ENCODE results near the gene QSOX2. TPM values are rescaled to one million over a fixed set of nuclear protein-coding genes. Genes with fewer than 3 reads are reported as not detected.

QSOX2 gene
- total RNA-seq, 2 donors from 2014 or later = 8.8 to 22.7 TPM

DNA sequence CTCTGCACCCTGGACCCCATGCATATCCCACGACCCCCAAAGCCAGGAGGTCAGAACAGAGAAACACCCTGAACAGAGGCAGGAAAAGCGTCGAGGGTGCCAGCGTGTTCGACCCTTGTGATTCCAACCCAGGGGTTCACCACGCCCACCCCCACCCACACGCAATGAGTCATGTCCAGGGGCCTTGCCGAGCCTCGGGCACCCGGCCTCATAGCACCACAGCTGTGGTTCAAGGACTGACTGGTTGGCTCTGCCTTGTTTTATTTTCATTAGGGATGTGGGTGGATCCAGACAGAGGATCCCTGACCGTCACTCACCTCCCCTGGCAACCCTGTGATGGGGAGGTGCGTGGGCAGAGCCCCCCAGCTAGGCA, 9.5 kb upstream of the QSOX2 start:
- TF ChIP-seq, protein P1, sequence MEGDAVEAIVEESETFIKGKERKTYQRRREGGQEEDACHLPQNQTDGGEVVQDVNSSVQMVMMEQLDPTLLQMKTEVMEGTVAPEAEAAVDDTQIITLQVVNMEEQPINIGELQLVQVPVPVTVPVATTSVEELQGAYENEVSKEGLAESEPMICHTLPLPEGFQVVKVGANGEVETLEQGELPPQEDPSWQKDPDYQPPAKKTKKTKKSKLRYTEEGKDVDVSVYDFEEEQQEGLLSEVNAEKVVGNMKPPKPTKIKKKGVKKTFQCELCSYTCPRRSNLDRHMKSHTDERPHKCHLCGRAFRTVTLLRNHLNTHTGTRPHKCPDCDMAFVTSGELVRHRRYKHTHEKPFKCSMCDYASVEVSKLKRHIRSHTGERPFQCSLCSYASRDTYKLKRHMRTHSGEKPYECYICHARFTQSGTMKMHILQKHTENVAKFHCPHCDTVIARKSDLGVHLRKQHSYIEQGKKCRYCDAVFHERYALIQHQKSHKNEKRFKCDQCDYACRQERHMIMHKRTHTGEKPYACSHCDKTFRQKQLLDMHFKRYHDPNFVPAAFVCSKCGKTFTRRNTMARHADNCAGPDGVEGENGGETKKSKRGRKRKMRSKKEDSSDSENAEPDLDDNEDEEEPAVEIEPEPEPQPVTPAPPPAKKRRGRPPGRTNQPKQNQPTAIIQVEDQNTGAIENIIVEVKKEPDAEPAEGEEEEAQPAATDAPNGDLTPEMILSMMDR (IDR thresholded peaks at IDR 0.05) = no peak
- TF ChIP-seq POLR2A (IDR thresholded peaks at IDR 0.05) = no peak

DNA sequence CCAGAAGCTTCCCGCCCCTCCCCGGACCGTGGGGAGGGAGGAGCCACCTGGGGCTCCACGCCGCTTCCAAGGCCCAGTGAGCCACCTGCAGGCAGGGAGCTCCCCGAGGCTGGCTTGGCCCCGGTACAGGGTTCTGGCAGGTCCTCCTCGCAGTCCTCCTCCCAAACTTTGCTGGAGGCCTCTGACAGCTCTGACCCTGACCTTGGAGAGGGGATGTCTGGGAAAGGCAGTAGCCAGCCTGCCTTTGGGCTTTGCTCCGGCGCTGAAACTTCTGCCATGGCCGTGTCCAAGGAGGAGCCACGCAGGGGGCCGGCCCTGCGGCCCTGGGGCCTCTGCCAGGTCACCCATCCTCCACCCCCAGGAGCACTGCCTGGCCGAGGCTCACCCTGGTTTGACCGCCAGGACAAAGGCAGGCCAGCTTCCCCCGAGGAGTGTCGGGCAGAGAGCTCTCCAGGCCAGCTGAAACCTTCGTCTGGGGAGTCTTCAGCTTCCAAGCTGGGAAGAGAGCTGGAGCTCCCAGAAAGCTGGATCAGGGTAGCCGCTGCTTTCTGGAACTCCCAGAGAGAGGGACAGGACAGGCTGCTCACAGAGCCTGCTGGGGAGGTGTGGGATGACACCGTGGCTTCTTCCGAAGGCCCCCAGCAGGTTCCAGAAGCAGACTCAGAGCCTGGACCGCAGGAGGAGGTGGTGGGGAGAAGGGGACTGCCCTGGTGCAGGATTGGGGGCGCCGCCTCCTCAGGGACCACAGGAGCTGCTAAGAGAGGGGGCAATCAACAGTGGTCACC, 9.0 kb upstream of the QSOX2 start:
- Histone ChIP-seq H3K27me3 (no peaks in the 10 kb centered on the region), H3K27ac (no peak overlapping the region), H3K4me3 (no peak overlapping the region), H3K36me3 (replicated peaks in 1 of 2; ENCODE audit: insufficient read depth in 1 of 2, low read depth in 2 of 2) (no peaks in the 10 kb centered on the region), H3K4me1 (peaks cover 38% of the 10 kb centered on the region), H3K9me3 (no peaks in the 10 kb centered on the region)
- no peak for ATAC-seq
- 55 to 59% methylated on average over 2 to 25 of the region's 25 CpGs for WGBS, 2 donors
- DNase-seq = peak in 2 of 4 donors; percentile 44
- TF ChIP-seq, protein P1 (IDR thresholded peaks at IDR 0.05) = peak in 1 of 7 experiments; percentile 6
- TF ChIP-seq POLR2A (IDR thresholded peaks at IDR 0.05) = no peak
- intact Hi-C loops (cut with DNase I) = no loop called here

More for the DNA sequence above, 9.5 kb upstream of the QSOX2 start:
- H3K27me3 ChIP-seq = no peaks in the 10 kb centered on the region
- peaks cover 32% of the 10 kb centered on the region for H3K4me1 ChIP-seq
- no peak overlapping the region for H3K4me3 ChIP-seq
- 47 to 62% methylated on average over 12 of the region's 12 CpGs for WGBS, 2 donors
- intact Hi-C loops (cut with DNase I) = no loop called here
- DNase-seq = peak in 1 of 4 donors; percentile 52
- no peaks in the 10 kb centered on the region for H3K9me3 ChIP-seq
- no peak for ATAC-seq
- no peak overlapping the region for H3K27ac ChIP-seq
- no peaks in the 10 kb centered on the region for H3K36me3 ChIP-seq (replicated peaks in 1 of 2; ENCODE audit: insufficient read depth in 1 of 2, low read depth in 2 of 2)

DNA sequence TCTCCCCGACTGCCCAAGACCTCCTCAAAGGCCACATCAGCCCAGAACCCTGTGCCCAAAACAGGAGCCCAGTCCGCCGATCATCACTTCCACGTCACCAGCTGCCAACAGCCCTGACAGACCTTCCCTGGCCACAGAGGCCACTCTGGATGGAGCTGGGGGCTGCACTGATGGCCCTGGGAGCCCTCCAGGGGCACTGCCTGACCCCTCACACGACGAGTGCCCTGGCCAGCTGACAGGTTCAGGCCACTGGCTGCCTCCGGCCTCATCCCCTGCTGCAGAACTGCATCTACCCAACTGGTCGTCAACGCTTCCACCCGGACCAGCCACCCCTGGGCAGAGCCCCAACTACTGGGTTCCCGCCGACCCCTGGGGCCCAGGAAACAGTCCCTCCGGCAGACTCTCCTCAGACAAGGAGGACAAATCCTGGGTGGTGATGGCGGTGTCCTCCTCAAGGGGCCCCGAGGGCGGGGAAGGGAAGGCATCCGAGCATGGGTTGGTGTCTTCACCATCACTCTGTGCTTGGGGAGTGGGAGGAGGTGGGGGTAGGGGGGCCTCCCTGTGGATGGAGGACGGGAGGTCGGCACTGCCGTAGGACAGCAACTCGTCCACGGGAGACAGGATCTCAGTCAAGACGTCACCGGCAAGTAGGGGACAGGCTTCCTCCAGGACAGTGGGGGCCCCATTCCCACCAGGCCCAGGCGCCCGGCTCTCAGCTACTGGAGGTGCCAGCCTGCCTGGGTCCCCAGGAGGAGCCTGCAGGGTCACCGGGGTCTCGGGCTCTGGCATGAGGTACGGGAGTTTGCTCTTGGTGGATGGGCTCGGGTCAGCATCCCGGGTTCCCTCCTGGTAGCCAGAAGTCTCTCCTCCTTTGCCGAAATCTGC, 7.9 kb upstream of the QSOX2 start:
- H3K27ac ChIP-seq = no peak overlapping the region
- TF ChIP-seq, protein P1 (IDR thresholded peaks at IDR 0.05) = no peak
- TF ChIP-seq POLR2A (IDR thresholded peaks at IDR 0.05) = no peak
- no peaks in the 10 kb centered on the region for H3K27me3 ChIP-seq
- 89 to 92% methylated on average over 6 to 27 of the region's 32 CpGs for WGBS, 2 donors
- H3K4me1 ChIP-seq = peaks cover 49% of the 10 kb centered on the region
- H3K36me3 ChIP-seq (replicated peaks in 1 of 2; ENCODE audit: insufficient read depth in 1 of 2, low read depth in 2 of 2) = no peaks in the 10 kb centered on the region
- ATAC-seq = no peak
- H3K9me3 ChIP-seq = no peaks in the 10 kb centered on the region
- H3K4me3 ChIP-seq = no peak overlapping the region
- no peak for DNase-seq
- intact Hi-C loops (cut with DNase I) = no loop called here

DNA sequence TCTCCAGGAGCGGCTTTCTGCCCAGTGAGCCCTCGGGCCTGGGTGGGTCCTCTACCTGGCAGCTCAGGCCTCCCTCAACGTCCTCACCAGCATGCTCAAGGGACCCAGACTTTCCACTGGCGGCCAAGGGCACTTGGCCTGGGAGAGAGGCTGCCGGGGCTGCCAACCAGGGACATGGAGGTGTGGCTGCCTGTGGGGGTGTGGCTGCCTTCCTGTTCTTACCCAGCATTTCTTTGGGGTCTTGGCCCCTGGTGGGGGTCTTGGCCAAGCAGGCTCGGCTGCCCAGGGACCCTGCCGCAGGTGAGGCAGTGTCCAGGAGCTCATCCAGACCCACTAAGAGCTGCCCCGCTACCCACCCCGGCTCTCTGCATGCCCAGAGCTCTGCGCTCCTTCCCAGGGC, 7.2 kb upstream of the QSOX2 start:
- H3K9me3 ChIP-seq = no peaks in the 10 kb centered on the region
- peaks cover 55% of the 10 kb centered on the region for H3K4me1 ChIP-seq
- WGBS, 2 donors = 81 to 100% methylated on average over 5 to 10 of the region's 10 CpGs
- no peak overlapping the region for H3K4me3 ChIP-seq
- TF ChIP-seq, protein P1 (IDR thresholded peaks at IDR 0.05) = no peak
- no peak for TF ChIP-seq POLR2A (IDR thresholded peaks at IDR 0.05)
- intact Hi-C loops (cut with DNase I) = no loop called here
- no peaks in the 10 kb centered on the region for H3K36me3 ChIP-seq (replicated peaks in 1 of 2; ENCODE audit: insufficient read depth in 1 of 2, low read depth in 2 of 2)
- DNase-seq (no peak), ATAC-seq (no peak)
- no peaks in the 10 kb centered on the region for H3K27me3 ChIP-seq
- H3K27ac ChIP-seq = no peak overlapping the region

Measured in body of pancreas (tissue), 4 donors.